HS-27A (cell line): ENCODE results near the gene HYDIN.

ENCODE experiments used
- DNase-seq: peaks from one replicate; pipeline ENCODE4 v3.0.0-alpha.2; 2012; ENCODE audit warnings: low read depth, missing footprints

The HYDIN gene

GRCh38 chr16:70760221-70760620 lies 470.3 kb downstream of the HYDIN start:
- no peak for DNase-seq

- no peak for DNase-seq
These were observed 470.9 kb downstream of the HYDIN start for GRCh38 chr16:70759666-70760065.

GRCh38 chr16:70758786-70759185 lies 471.7 kb downstream of the HYDIN start:
- DNase-seq: no peak
